Esophagus squamous epithelium (tissue), 4 donors: ENCODE results near the gene RPL37.

ENCODE experiments used
- CTCF ChIP-seq, 6 experiments: fragments of 450-650 bp in 4 of 6; fragments of 200-600 bp in 2 of 6; sonication (generic) in 2 of 6; IDR thresholded peaks; one replicate each; pipeline ENCODE4 v1.5.1; 2016 to 2019; ENCODE audit warnings: antibody characterized with exemption in 6 of 6, mild to moderate bottlenecking in 4 of 6, moderate library complexity in 4 of 6
- POLR2A ChIP-seq, 4 donors: fragments of 450-650 bp; IDR thresholded peaks; one replicate each; pipeline ENCODE4 v1.6.1; 2017; ENCODE audit warnings: antibody characterized with exemption in 4 of 4, mild to moderate bottlenecking in 4 of 4, moderate library complexity in 3 of 4

DNA sequence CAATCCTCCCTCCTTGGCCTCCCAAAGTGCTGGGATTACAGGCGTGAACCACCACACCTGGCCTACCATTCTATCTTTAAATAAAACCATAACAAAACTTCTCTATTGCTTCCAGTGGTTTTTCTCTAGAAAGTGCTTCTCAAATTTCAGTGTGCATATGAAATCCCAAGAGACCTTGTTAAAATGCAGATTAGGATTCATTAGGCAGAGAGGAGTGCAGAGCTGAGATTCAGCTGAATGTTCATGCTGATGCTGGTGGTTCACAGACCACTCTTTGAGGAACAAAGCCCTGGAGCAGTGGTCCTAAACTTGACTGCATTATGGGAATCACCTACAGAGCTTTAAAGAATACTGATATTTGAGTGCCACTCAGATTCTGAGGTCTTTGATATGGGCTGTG, 34.4 kb upstream of the RPL37 start:
- TF ChIP-seq CTCF (IDR thresholded peaks at IDR 0.05): no peak
- TF ChIP-seq POLR2A (IDR thresholded peaks at IDR 0.05): no peak
